HG03439 (cell line): ENCODE data around the gene TEX29.

Experiments used
- ATAC-seq: cut with Tn5 transposase; IDR thresholded peaks from one replicate; pipeline ENCODE4 v1.9.1; 2021; ENCODE audit warnings: mild to moderate bottlenecking, moderate library complexity; ENCODE audit not compliant: unreplicated experiment

The TEX29 gene

GRCh38 chr13:111319998-111320911 lies at the start of gene TEX29:
Gene TEX29, plus strand, starts transcription at chr13:111320642. Its CDS starts 249 bp downstream, at chr13:111320891.
- ATAC-seq = no peak

- no peak for ATAC-seq
Measured at GRCh38 chr13:111270765-111271698, 49.4 kb upstream of the TEX29 start.

- ATAC-seq = no peak
Measured at GRCh38 chr13:111272117-111272516, 48.3 kb upstream of the TEX29 start.

- ATAC-seq = no peak
Measured at GRCh38 chr13:111275382-111275781, 45.1 kb upstream of the TEX29 start.

GRCh38 chr13:111275995-111276618 lies 44.3 kb upstream of the TEX29 start:
- ATAC-seq = no peak

- ATAC-seq = no peak
Measured at GRCh38 chr13:111278258-111278657, 42.2 kb upstream of the TEX29 start.

GRCh38 chr13:111278743-111279652 lies 41.4 kb upstream of the TEX29 start:
- ATAC-seq = no peak

- ATAC-seq = no peak
Measured at GRCh38 chr13:111280226-111280625, 40.2 kb upstream of the TEX29 start.

- ATAC-seq = no peak
Measured at GRCh38 chr13:111280681-111281585, 39.5 kb upstream of the TEX29 start.

- ATAC-seq = no peak
Measured at GRCh38 chr13:111281751-111282311, 38.6 kb upstream of the TEX29 start.

- no peak for ATAC-seq
Measured at GRCh38 chr13:111282425-111282824, 38.0 kb upstream of the TEX29 start.

- no peak for ATAC-seq
Measured at GRCh38 chr13:111282997-111283396, 37.4 kb upstream of the TEX29 start.

GRCh38 chr13:111283457-111283856 lies 37.0 kb upstream of the TEX29 start:
- no peak for ATAC-seq

GRCh38 chr13:111283991-111284390 lies 36.5 kb upstream of the TEX29 start:
- ATAC-seq = no peak

- ATAC-seq = no peak
Measured at GRCh38 chr13:111284565-111284964, 35.9 kb upstream of the TEX29 start.

- ATAC-seq = no peak
Measured at GRCh38 chr13:111286162-111286561, 34.3 kb upstream of the TEX29 start.

GRCh38 chr13:111286749-111287148 lies 33.7 kb upstream of the TEX29 start:
- ATAC-seq = no peak

GRCh38 chr13:111287201-111287600 lies 33.2 kb upstream of the TEX29 start:
- no peak for ATAC-seq

- ATAC-seq = no peak
Measured at GRCh38 chr13:111288276-111288675, 32.2 kb upstream of the TEX29 start.
